GM19043 (cell line): ENCODE results near the gene F2RL3.
"Not testable (repeated sequence)": the region's sequence is repeated elsewhere in the genome, so short reads cannot be mapped to it uniquely, and the experiment has no call there.

Source experiments
- ATAC-seq: cut with Tn5 transposase; IDR thresholded peaks from one replicate; pipeline ENCODE4 v1.9.1; 2021; ENCODE audit warnings: low read depth; ENCODE audit not compliant: unreplicated experiment

The F2RL3 gene

DNA sequence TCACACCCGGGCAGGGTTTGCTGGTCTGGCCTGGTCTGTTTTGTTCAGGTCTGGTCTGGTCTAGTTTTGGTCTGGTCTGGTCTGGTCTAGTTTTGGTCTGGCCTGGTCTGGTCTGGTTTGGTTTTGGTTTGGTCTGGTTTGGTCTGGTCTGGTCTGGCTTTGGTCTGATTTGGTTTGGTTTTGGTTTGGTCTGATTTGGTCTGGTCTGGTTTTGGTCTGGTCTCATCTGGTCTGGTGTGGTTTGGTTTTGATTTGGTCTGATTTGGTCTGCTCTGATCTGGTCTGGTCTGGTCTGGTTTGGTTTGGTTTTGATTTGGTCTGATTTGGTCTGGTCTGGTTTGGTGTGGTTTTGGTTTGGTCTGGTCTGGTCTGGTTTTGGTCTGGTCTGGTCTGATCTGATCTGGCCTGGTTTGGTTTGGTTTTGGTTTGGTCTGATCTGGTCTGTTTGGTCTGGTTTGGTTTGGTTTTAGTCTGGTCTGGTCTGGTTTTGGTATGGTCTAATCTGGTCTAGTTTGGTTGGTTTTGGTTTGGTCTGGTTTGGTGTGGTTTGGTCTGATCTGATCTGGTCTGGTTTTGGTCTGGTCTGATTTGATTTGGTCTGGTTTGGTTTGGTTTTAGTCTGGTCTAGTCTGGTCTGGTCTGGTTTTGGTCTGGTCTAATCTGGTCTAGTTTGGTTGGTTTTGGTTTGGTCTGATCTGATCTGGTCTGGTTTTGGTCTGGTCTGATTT lies 14.4 kb upstream of the F2RL3 start:
- ATAC-seq: no peak

- not testable (repeated sequence) for ATAC-seq
Observed at GRCh38 chr19:16874978-16875299, 13.9 kb upstream of the F2RL3 start.

DNA sequence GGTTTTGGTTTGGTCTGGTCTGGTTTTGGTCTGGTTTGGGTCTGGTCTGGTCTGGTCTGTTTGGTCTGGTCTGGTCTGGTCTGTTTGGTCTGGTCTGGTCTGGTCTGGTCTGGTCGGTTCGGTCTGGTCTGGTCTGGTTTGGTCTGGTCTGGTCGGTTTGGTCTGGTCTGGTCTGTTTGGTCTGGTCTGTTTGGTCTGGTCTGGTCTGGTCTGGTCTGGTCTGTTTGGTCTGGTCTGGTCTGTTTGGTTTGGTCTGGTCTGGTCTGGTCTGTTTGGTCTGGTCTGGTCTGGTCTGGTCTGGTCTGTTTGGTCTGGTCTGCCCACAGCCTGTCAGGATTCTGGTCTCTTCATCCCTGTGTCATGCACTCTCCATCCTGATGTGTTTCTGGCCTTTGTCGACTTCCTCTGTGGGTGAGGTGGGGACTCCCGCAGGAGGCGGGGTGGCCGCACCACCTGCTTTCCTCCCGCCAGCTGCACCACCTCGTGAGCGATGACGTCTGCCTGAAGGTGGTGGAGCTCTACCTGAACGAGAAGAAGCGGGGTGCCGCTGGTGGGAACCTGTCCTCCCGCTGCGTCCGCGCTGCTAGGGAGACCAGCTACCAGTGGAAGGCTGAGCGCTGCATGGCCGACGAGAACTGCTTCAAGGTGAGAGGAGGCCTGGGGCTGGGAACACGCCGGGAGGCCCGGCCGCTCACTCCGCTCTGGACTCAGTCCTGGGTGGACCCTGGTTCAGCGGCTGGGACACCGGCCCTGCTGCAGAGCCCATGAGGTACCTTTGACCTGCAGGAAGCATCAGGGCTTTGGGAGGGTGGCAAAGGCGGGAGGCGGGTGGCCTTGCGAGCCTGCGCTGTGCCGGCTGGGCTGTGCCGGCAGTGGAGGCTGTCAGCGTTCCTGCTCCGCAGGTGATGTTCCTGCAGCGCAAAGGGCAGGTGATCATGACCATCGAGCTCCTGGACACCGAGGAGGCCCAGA lies 12.9 kb upstream of the F2RL3 start:
- ATAC-seq: no peak

GRCh38 chr19:16876904-16877361 lies 11.9 kb upstream of the F2RL3 start:
- ATAC-seq: no peak

DNA sequence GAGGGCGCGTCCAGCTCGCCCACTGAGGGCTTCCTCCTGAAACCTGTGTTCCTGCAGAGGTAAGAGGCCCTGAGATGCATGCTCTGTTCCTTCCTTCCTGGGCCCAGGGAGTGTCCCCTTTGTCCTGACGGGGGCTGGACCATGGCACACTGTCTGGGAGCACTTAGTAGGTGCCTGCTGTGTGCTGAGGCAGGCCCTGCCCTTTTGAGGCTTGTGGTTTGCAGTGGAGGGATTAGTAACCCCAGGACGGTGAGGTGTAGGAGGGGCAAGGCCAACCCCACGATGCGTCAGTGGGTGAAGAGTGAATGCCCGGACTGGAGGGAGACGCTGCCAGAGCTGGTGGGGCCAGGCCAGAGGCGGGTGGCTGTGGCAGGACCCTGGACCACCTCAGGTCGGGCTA lies 11.2 kb upstream of the F2RL3 start:
- ATAC-seq: no peak

- ATAC-seq: no peak
Observed at GRCh38 chr19:16878181-16878965, 10.4 kb upstream of the F2RL3 start.

- no peak for ATAC-seq
Observed at GRCh38 chr19:16880884-16881554, 7.8 kb upstream of the F2RL3 start.

DNA sequence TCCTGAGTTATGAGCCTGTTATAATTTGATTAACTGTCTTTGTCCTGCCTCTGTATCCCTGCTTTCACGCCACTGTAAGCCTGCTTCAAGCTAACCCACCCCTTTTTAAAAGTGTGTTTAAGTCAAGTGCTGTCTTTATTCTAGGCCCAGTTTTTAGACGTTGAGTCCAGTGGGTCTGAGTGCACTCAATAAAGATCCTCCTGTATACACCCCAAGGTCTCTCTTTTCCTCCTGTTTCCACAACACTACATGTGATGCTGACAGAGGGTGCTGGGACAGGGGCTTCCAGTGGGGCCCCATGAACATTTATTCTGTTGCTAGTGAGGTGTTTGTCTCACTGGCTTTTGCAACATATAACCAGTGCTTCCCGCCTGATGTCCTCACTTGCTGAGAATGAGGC lies 6.7 kb upstream of the F2RL3 start:
- no peak for ATAC-seq

GRCh38 chr19:16883522-16883921 lies 5.3 kb upstream of the F2RL3 start:
- no peak for ATAC-seq

DNA sequence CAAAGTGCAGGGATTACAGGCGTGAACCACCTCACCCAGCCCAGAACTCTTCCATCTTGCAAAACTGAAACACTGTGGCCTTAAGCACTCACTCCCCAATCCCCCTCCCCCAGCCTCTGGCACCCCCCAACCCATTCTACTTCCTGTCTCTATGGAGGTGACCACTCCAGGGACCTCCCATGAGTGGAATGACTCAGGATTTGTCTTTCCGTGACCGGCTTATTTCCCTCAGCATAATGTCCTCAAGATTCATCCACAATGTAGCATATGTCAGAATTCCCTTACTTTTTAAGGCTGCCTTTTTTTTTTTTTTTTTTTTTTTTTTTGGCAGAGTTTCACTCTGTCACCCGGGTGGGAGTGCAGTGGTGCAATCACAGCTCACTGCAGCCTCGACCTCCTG lies 3.6 kb upstream of the F2RL3 start:
- no peak for ATAC-seq

DNA sequence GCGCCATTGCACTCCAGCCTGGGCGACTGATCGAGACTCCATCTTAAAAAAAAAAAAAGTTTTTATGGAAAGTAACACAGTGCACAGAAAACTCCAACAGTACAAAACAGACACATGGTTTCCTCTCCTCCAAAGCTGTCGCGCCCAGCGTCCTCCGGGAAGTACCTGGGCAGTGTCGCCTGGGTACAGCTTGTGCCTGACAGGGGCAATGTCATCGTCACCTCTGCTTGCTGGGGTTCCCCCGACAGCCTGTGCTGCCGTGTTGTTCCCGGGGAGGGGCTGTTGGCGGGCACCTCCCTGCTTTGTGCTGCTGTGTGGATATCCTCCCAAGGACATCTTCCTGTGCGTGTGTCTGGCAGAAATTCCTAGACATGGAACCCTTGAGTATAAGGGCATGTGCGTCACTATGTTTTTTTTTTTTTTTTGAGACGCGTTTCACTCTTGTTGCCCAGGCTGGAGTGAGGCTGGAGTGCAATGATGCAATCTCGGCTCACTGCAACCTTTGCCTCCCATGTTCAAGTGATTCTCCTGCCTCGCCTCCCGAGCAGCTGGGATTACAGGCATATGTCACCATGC lies 2.4 kb upstream of the F2RL3 start:
- ATAC-seq: no peak

DNA sequence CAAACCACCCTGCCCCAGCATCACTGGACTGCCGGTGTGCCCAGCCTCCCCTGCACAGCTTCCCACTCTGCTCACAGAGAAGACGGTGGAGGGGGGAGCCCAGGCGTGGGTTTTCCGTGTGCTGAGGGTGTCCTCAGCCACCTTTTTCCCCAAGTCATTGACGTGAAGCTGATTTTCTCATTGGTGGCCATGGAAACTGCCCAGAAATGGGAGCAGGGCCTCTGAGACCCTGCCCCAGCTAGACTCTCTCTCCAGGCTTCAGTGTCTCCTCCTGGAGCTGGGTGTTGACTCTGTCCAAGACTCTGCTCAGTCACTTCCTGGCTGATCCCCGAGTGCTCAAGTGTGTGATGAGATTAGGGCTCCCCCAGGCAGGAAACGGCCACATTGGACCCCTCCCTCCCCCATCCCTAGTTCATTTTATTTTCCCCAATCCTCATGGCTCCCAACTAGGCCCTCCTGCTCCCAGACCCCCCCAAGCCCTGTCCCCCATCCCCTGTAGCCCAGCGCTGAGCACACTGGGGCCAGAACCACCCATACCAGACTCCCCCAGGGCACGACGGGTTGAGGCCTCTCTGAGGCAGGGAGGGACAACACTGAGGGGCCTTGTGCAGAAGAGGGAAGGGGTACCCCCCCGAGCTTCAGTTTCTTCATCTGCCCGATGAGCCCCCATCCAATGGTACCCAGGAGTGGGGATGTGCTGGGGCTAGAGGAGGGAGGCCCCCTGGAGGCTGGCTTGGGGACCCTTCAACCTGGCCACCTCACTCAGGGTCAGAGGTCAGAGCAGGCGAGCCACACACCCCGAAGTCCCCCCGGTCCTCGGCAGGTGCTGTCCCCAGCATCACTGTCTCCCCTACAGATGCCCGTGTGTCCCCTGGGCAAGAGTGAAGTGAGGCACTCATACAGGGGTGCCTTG lies 1.2 kb upstream of the F2RL3 start:
- no peak for ATAC-seq

DNA sequence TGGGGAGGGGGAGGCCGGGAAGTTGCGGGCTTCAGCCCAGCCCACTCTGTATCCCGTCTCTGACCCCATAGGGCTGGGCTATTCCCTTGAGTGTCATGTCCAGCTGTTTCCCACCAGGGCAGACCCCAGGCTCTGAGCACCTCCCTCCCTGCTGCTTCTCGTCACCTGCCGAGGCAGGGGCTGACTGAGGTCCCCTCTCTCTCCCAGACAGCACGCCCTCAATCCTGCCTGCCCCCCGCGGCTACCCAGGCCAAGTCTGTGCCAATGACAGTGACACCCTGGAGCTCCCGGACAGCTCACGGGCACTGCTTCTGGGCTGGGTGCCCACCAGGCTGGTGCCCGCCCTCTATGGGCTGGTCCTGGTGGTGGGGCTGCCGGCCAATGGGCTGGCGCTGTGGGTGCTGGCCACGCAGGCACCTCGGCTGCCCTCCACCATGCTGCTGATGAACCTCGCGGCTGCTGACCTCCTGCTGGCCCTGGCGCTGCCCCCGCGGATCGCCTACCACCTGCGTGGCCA lies 625 bp downstream of the F2RL3 start:
- no peak for ATAC-seq

GRCh38 chr19:16889883-16890460 lies 1.2 kb downstream of the F2RL3 start:
- no peak for ATAC-seq

- ATAC-seq: no peak
Observed at GRCh38 chr19:16890461-16891184, 1.8 kb downstream of the F2RL3 start.

DNA sequence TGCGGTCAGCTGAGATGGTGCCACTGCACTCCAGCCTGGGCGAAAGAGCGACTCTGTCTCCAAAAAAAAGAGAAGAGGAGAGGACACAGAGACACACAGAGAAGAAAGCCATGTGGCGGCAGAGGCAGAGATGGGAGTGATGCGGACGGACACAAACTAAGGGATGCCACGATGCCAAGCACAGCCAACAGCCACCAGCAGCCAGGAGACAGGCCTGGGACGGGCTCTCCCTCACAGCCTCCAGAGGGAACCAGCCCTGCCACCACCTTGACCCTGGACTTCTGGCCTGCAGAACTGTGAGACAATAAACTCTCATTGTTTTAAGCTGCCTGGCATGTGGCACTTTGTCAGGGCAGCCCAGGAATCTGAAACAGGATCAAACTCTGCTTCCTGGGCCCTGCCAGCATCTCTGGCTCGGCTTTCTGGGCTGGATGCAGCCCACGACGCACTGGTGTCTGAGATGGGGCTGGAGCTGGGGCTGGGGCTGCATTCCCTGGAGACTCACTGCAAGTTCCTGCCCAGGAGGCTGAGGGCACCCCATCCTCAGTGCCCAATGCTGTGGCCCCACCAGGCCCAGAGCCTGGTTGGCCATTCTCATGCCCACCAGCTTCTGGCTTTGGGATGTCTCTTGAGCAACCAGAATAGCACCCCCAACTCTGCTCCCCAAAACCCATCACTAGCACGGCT lies 3.0 kb downstream of the F2RL3 start:
- ATAC-seq: no peak

DNA sequence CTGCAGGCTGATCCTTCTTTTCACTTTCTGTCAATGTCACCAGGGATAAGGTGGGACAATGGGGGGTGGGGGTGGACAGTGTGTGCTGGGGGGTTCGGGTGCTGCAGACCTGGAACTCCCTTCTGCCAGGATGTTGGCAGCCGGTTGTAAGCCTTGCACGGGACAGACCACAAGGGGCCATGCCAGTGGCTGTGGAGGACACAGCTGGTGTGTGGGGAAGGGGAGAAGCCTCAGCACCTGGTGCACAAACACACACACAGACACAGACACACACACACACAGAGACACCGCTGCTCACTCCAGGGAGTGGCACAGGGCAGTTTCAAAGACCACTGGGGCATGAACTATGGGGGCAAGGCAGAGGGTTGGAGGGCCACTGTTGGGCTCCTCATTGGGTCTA lies 3.6 kb downstream of the F2RL3 start:
- no peak for ATAC-seq
